Measurements from ENCODE around the gene HPS5.

GRCh38 chr11:18312012-18312411 lies 9.9 kb downstream of the HPS5 start:
- TF ChIP-seq CTCF (conservative IDR thresholded peaks at IDR 0.05; ENCODE audit: low read depth, low read length) (no peak), EZH2 (IDR thresholded peaks at IDR 0.05; ENCODE audit: borderline replicate concordance, low read depth, low read length, poor library complexity, severe bottlenecking) (no peak)
